ENCODE results near the gene GGNBP2.

GGNBP2 gene

DNA sequence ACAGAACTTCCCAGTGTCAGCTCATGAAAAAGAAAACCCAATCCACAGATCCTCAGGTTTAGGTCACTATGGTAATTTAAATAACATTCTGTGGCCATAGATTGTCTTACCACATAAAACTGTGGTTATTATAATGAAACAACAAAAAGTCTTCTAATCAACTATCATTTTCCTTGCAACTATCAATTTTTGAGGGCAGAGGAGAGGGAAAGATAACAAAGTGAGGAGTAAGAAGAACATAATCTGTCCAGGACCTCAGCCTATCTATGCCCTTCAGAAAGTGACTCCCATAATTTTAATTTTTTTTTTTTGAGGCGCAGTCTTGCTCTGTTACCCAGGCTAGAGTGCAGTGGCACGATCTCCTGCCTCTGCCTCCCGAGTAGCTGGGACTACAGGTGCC, 4.0 kb upstream of the GGNBP2 start:
- in situ Hi-C loops (cut with MboI; ENCODE audit: low pct_unique_long_range_greater_than_20kb, low sequenced_read_pairs, unreplicated experiment) = no loop called here
- TF ChIP-seq, protein P1, sequence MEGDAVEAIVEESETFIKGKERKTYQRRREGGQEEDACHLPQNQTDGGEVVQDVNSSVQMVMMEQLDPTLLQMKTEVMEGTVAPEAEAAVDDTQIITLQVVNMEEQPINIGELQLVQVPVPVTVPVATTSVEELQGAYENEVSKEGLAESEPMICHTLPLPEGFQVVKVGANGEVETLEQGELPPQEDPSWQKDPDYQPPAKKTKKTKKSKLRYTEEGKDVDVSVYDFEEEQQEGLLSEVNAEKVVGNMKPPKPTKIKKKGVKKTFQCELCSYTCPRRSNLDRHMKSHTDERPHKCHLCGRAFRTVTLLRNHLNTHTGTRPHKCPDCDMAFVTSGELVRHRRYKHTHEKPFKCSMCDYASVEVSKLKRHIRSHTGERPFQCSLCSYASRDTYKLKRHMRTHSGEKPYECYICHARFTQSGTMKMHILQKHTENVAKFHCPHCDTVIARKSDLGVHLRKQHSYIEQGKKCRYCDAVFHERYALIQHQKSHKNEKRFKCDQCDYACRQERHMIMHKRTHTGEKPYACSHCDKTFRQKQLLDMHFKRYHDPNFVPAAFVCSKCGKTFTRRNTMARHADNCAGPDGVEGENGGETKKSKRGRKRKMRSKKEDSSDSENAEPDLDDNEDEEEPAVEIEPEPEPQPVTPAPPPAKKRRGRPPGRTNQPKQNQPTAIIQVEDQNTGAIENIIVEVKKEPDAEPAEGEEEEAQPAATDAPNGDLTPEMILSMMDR (IDR thresholded peaks at IDR 0.05; ENCODE audit: extremely low read depth, insufficient read depth, missing control alignments) = no peak
- DNase-seq (ENCODE audit: low spot score) = no peak

DNA sequence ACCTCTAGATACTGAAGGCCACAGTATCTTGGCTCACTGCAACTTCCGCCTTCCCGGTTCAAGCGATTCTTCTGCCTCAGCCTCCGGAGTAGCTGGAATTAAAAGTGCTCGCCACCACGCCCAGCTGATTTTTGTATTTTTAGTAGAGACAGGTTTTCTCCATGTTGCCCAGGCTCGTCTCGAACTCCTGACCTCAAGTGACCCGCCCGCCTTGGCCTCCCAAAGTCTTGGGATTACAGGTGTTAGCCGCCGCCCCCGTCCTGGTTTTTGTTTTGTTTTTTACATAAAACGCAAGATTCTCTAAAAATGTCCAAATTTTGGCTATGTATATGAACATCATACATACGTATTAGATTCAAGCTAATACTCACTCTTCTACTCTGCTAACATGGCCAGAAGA, 2.0 kb upstream of the GGNBP2 start:
- no peak for DNase-seq (ENCODE audit: low spot score)
- in situ Hi-C loops (cut with MboI; ENCODE audit: low pct_unique_long_range_greater_than_20kb, low sequenced_read_pairs, unreplicated experiment) = no loop called here
- TF ChIP-seq, protein P1 (IDR thresholded peaks at IDR 0.05; ENCODE audit: extremely low read depth, insufficient read depth, missing control alignments) = no peak

DNA sequence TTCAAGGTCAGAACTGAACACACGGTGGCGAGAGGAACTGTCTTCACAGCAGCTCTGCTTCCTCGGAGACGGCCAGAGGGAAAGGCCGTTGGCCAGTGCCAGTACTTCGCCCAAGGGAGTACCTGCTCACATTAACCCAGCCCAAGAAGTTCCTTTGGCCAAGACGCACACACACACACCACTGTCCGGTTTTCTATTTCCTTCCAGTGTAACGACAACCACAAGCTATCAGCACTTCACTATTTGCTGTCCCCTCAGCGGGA, 744 bp upstream of the GGNBP2 start:
- peak; percentile 40 for DNase-seq (ENCODE audit: low spot score)
- in situ Hi-C loops (cut with MboI; ENCODE audit: low pct_unique_long_range_greater_than_20kb, low sequenced_read_pairs, unreplicated experiment) = no loop called here
- TF ChIP-seq, protein P1 (IDR thresholded peaks at IDR 0.05; ENCODE audit: extremely low read depth, insufficient read depth, missing control alignments) = peak; percentile 34

DNA sequence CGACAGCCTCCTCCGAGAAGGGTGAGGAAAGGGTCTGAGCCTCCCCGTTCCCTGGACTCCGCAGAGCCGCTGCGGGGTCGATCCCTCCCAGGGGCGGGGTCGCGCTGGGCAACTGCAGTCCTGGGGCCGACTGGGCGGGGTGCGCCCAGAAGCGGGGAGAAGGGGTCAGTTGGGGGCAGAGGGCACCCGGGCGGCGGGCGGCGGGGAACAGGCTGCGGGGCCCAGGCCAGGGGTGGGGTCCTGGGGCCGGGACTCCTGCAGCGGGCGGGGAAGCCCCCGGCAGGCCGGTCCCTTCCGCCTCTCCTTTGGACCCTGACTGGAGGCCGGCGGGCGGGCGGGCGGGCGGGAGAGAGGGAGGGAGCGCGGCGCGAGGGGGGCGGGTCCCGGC, 352 bp downstream of the GGNBP2 start:
- DNase-seq (ENCODE audit: low spot score) = no peak

DNA sequence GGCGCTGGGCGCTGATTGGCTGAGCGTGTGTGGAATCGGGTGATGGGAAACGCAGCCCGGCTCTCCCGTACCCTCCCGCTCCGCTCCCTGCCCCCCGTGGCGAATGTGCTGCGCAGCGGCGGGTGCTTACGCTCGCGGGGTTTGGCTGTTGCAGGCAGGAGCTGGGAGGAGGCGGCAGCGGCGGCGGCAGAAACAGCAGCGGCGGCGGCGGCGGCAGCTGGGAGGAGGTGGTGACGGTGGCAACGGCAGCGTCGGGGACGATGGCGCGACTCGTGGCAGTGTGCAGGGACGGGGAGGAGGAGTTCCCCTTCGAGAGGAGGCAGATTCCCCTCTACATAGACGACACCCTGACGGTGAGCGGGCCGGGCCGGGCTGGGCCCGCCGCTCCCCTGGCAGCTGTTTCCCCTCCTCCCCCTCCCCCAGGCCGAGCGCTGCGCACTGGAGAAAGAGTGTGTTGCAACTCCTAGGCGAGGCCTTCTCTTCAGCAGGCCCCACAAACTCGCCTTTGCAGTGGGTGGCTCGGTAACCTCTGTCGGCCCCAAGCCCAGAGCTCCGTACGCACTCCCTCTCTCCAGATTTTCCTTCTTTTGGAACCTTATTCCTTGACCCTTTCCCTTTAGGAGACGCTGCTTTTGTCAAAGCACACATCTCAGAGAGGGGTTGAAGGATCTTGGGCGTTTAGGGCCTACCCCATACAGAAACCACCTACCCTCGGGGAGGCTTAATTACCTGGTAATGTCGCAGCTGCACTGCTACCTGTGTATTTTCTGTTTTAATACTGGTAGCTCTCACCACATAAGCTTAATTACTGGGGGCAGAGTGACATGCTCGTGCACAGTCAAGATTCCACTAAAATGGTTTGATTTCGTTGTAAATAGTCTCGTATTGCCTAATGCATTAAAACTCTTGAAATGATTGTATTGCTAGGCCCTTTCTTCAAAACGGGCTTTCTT, 1.0 kb downstream of the GGNBP2 start:
- in situ Hi-C loops (cut with MboI; ENCODE audit: low pct_unique_long_range_greater_than_20kb, low sequenced_read_pairs, unreplicated experiment) = no loop called here
- peak; percentile 97 for DNase-seq (ENCODE audit: low spot score)
- TF ChIP-seq, protein P1 (IDR thresholded peaks at IDR 0.05; ENCODE audit: extremely low read depth, insufficient read depth, missing control alignments) = peak; percentile 14

More for the DNA sequence above, 352 bp downstream of the GGNBP2 start:
- in situ Hi-C loops (cut with MboI; ENCODE audit: low pct_unique_long_range_greater_than_20kb, low sequenced_read_pairs, unreplicated experiment) = no loop called here
- TF ChIP-seq, protein P1 (IDR thresholded peaks at IDR 0.05; ENCODE audit: extremely low read depth, insufficient read depth, missing control alignments) = no peak

GRCh38 chr17:36546418-36547093, 1.8 kb downstream of the GGNBP2 start:
- in situ Hi-C loops (cut with MboI; ENCODE audit: low pct_unique_long_range_greater_than_20kb, low sequenced_read_pairs, unreplicated experiment) = no loop called here
- DNase-seq (ENCODE audit: low spot score) = no peak
- TF ChIP-seq, protein P1 (IDR thresholded peaks at IDR 0.05; ENCODE audit: extremely low read depth, insufficient read depth, missing control alignments) = no peak
